CD14-positive monocyte (primary cell): ENCODE measurements around the gene PIK3C2B. TPM values are rescaled to one million over a fixed set of nuclear protein-coding genes. Genes with fewer than 3 reads are reported as not detected.
"Not testable (repeated sequence)": the region's sequence is repeated elsewhere in the genome, so short reads cannot be mapped to it uniquely, and the experiment has no call there.

Source experiments
- DNase-seq, 3 donors: peaks; one replicate each; pipeline ENCODE4 v3.0.0-alpha.2; 2011 to 2022
- H2AFZ ChIP-seq: 2 replicates; pipeline ENCODE4 v1.6.0; 2012; ENCODE audit warnings: mild to moderate bottlenecking, low read depth, low read length, inconsistent platforms; ENCODE audit not compliant: insufficient read depth, poor library complexity, severe bottlenecking
- H3K27ac ChIP-seq, 2 donors: 1 replicate in 1 of 2; 2 replicates in 1 of 2; pipeline ENCODE4 v1.5.1; 2012 to 2013; ENCODE audit warnings: low read length in 2 of 2, control low read depth in 1 of 2, inconsistent platforms in 1 of 2, low read depth in 1 of 2, mild to moderate bottlenecking in 1 of 2
- H3K27me3 ChIP-seq, 2 donors: one replicate each; pipeline versions ENCODE4 v1.6.0 to v1.6.1; 2011 to 2013; ENCODE audit warnings: low read length in 2 of 2; ENCODE audit not compliant: control insufficient read depth in 2 of 2, insufficient read depth in 2 of 2
- H3K36me3 ChIP-seq, 2 donors: replicated peaks in 1 of 2; 1 replicate in 1 of 2; 2 replicates in 1 of 2; pipeline versions ENCODE4 v1.5.1 to v1.6.1; 2012 to 2013; ENCODE audit warnings: low read length in 2 of 2, control low read depth in 1 of 2, inconsistent platforms in 1 of 2, mild to moderate bottlenecking in 1 of 2; ENCODE audit not compliant: insufficient read depth in 2 of 2, control insufficient read depth in 1 of 2
- H3K4me1 ChIP-seq, 2 donors: 1 replicate in 1 of 2; 2 replicates in 1 of 2; pipeline versions ENCODE4 v1.5.1 to v1.6.1; 2012 to 2013; ENCODE audit warnings: low read length in 2 of 2, control low read depth in 1 of 2, inconsistent platforms in 1 of 2, mild to moderate bottlenecking in 1 of 2, moderate library complexity in 1 of 2; ENCODE audit not compliant: insufficient read depth in 2 of 2, control insufficient read depth in 1 of 2
- H3K4me2 ChIP-seq: replicated peaks from 2 replicates; pipeline ENCODE3; 2012; ENCODE audit warnings: low read length, moderate library complexity, mild to moderate bottlenecking; ENCODE audit not compliant: poor library complexity, severe bottlenecking; ENCODE audit errors: extremely low read depth
- H3K4me3 ChIP-seq, 3 experiments: fragments of 200-600 bp in 1 of 3; sonication (generic) in 1 of 3; replicated peaks in 1 of 3; 1 replicate in 2 of 3; 2 replicates in 1 of 3; pipeline ENCODE4 v1.5.1; 2011 to 2013; ENCODE audit warnings: low read length in 3 of 3, mild to moderate bottlenecking in 3 of 3, control low read depth in 2 of 3, low read depth in 2 of 3, inconsistent platforms in 1 of 3, moderate library complexity in 1 of 3
- H3K79me2 ChIP-seq: 2 replicates; pipeline ENCODE4 v1.6.0; 2012; ENCODE audit warnings: mild to moderate bottlenecking, control low read depth, inconsistent platforms, low read length, moderate library complexity; ENCODE audit not compliant: insufficient read depth
- H3K9ac ChIP-seq: 2 replicates; pipeline ENCODE4 v1.6.0; 2017; ENCODE audit warnings: low read length, mild to moderate bottlenecking; ENCODE audit not compliant: insufficient read depth, poor library complexity, severe bottlenecking
- H3K9me3 ChIP-seq, 2 donors: replicated peaks in 1 of 2; 1 replicate in 1 of 2; 2 replicates in 1 of 2; pipeline versions ENCODE4 v1.5.1 to v1.6.1; 2012 to 2013; ENCODE audit warnings: low read length in 2 of 2, control low read depth in 1 of 2; ENCODE audit not compliant: control insufficient read depth in 1 of 2, insufficient read depth in 1 of 2
- H4K20me1 ChIP-seq: 2 replicates; pipeline ENCODE4 v1.6.0; 2012; ENCODE audit warnings: mild to moderate bottlenecking, low read length, control low read depth, moderate library complexity; ENCODE audit not compliant: insufficient read depth
- H3K27ac Mint-ChIP-seq, 7 donors: one replicate each; pipeline ENCODE4 v1.8.0; 2020; ENCODE audit warnings: mild to moderate bottlenecking in 7 of 7, mixed read lengths in 7 of 7, moderate library complexity in 6 of 7, inconsistent platforms in 2 of 7
- H3K27me3 Mint-ChIP-seq, 3 donors: one replicate each; pipeline ENCODE4 v1.8.0; 2021 to 2022; ENCODE audit warnings: low read depth in 3 of 3, mild to moderate bottlenecking in 3 of 3, mixed read lengths in 3 of 3, moderate library complexity in 3 of 3, inconsistent platforms in 1 of 3
- H3K36me3 Mint-ChIP-seq, 2 donors: one replicate each; pipeline ENCODE4 v1.8.0; 2020; ENCODE audit warnings: mixed read lengths in 2 of 2, inconsistent platforms in 1 of 2, mild to moderate bottlenecking in 1 of 2
- H3K4me1 Mint-ChIP-seq: one replicate; pipeline ENCODE4 v1.8.0; 2020; ENCODE audit warnings: mild to moderate bottlenecking, mixed read lengths
- H3K4me3 Mint-ChIP-seq, 2 donors: one replicate each; pipeline ENCODE4 v1.8.0; 2020; ENCODE audit warnings: mild to moderate bottlenecking in 2 of 2, mixed read lengths in 2 of 2, moderate library complexity in 1 of 2
- H3K9me3 Mint-ChIP-seq, 7 donors: one replicate each; pipeline ENCODE4 v1.8.0; 2020 to 2022; ENCODE audit warnings: mixed read lengths in 7 of 7, mild to moderate bottlenecking in 6 of 7, moderate library complexity in 6 of 7, inconsistent platforms in 2 of 7
- CTCF ChIP-seq: fragments of 200-600 bp; IDR thresholded peaks from one replicate; pipeline ENCODE4 v1.8.0; 2022; ENCODE audit warnings: antibody characterized with exemption, mild to moderate bottlenecking
- WGBS: methylation state at CpG from one replicate; pipeline ENCODE4 v1.1.5; 2013; ENCODE audit warnings: missing lambda C conversion rate; ENCODE audit not compliant: insufficient coverage; 5-methylcytosine and 5-hydroxymethylcytosine counted together
- intact Hi-C, 2 donors: fragments of 100-400 bp; cut with micrococcal nuclease; formaldehyde crosslinking; loops; one replicate each; pipeline versions ENCODE4 v1.15.0 to v1.15.1; 2023
- polyA plus RNA-seq, 3 donors: library from polyadenylated mRNA; depleted of rRNA in 1 of 3; unstranded in 2 of 3; stranded (reverse) in 1 of 3; fragments of 300-500 nt in 2 of 3; fragments of >200 nt in 1 of 3; fragmentation: Illumina TruSeq in 2 of 3; gene quantifications; 1 replicate in 2 of 3; 2 replicates in 1 of 3; pipeline ENCODE4 v1.2.3, GENCODE V29; 2012 to 2021

Gene PIK3C2B
- polyA plus RNA-seq, 3 donors = 0.04 to 1.4 TPM; not detected in 1

GRCh38 chr1:204491655-204492054 lies 3.0 kb downstream of the PIK3C2B start:
- no peak overlapping the region for H3K9ac ChIP-seq
- peaks cover 23 to 27% of the 10 kb centered on the region in 2 donors for H3K4me1 ChIP-seq
- no peak for DNase-seq
- H3K27ac ChIP-seq = no peak overlapping the region
- H3K9me3 ChIP-seq = no peaks in the 10 kb centered on the region
- Mint-ChIP-seq H3K9me3 (peaks cover 0 to 2% (median 0%) of the 10 kb centered on the region in 7 donors), H3K4me1 (peaks cover 35% of the 10 kb centered on the region), H3K27me3 (peaks cover 23 to 29% (median 28%) of the 10 kb centered on the region in 3 donors), H3K27ac (no peak overlapping the region), H3K36me3 (peaks cover 3 to 9% of the 10 kb centered on the region in 2 donors), H3K4me3 (no peak overlapping the region)
- peaks cover 9 to 11% of the 10 kb centered on the region in 2 donors for H3K27me3 ChIP-seq
- H3K4me3 ChIP-seq = no peak overlapping the region
- intact Hi-C loops = no loop called here
- no peaks in the 10 kb centered on the region for H3K79me2 ChIP-seq
- no peaks in the 10 kb centered on the region for H4K20me1 ChIP-seq
- no peak overlapping the region for H3K4me2 ChIP-seq
- no peak for TF ChIP-seq CTCF
- H3K36me3 ChIP-seq = no peaks in the 10 kb centered on the region
- H2AFZ ChIP-seq = no peak overlapping the region

- no peaks in the 10 kb centered on the region for H3K36me3 ChIP-seq
- peaks cover 16% of the 10 kb centered on the region for H3K4me1 Mint-ChIP-seq
- no peak for DNase-seq
- intact Hi-C loops = no loop called here
- 100% methylated on average over 3 of the region's 5 CpGs for WGBS
- H3K27ac ChIP-seq = no peak overlapping the region
- no peak overlapping the region for H2AFZ ChIP-seq
- H4K20me1 ChIP-seq = no peaks in the 10 kb centered on the region
- no peak for TF ChIP-seq CTCF
- peaks cover 0 to 2% of the 10 kb centered on the region in 2 donors for H3K36me3 Mint-ChIP-seq
- H3K27me3 Mint-ChIP-seq = peaks cover under 1 to 5% (median 3%) of the 10 kb centered on the region in 3 donors
- H3K9ac ChIP-seq = no peak overlapping the region
- peaks cover 4 to 5% of the 10 kb centered on the region in 2 donors for H3K4me1 ChIP-seq
- H3K9me3 Mint-ChIP-seq = no peaks in the 10 kb centered on the region
- H3K4me3 ChIP-seq = no peak overlapping the region
- H3K4me3 Mint-ChIP-seq = no peak overlapping the region
- no peaks in the 10 kb centered on the region for H3K27me3 ChIP-seq
- H3K79me2 ChIP-seq = no peaks in the 10 kb centered on the region
- no peak overlapping the region for H3K27ac Mint-ChIP-seq
- H3K4me2 ChIP-seq = no peak overlapping the region
- no peaks in the 10 kb centered on the region for H3K9me3 ChIP-seq
Observed at GRCh38 chr1:204487256-204487615, 7.4 kb downstream of the PIK3C2B start.

GRCh38 chr1:204486513-204487255 lies 7.9 kb downstream of the PIK3C2B start:
- H3K9me3 ChIP-seq, H3K9me3 Mint-ChIP-seq, H3K79me2 ChIP-seq, H3K27me3 Mint-ChIP-seq, H4K20me1 ChIP-seq, H3K27me3 ChIP-seq, H3K4me1 ChIP-seq, H3K4me3 ChIP-seq, intact Hi-C loops, H3K36me3 ChIP-seq, H3K4me3 Mint-ChIP-seq, H3K27ac Mint-ChIP-seq, H2AFZ ChIP-seq, H3K9ac ChIP-seq, H3K4me2 ChIP-seq, H3K27ac ChIP-seq, H3K36me3 Mint-ChIP-seq, DNase-seq: not testable (repeated sequence)
- peaks cover 15% of the 10 kb centered on the region for H3K4me1 Mint-ChIP-seq
- 93% methylated on average over 3 of the region's 9 CpGs for WGBS
